Activated CD4-positive, alpha-beta T cell treated with anti-CD3 and anti-CD28 coated beads for 24 hours (primary cell): ENCODE measurements around the gene OR5H14.

Source experiments
- DNase-seq, 2 donors: peaks; one replicate each; pipeline ENCODE4 v3.0.0-alpha.2; 2020; ENCODE audit warnings: low read depth in 2 of 2

Gene OR5H14

DNA sequence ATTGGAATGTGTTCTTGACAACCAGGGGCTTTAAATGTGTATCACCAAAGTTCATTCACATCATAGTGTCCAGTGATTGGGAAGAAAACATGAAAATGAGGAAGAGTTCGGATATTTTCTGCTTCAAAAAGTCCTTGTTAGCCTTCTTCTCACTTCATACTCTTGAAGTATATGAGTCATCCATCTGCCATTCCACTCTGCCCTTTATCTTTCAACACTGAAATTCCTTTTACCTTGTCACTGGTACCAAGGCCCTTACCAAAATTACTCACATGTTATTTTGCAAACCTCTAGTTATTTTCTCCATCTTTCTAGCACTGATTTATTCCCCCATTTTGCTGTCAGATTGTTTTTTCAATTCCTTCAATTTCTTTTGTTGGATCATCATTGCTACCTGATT, 51.7 kb downstream of the OR5H14 start:
- no peak for DNase-seq
